ENCODE results near the gene MGAT4A.
"Not testable (repeated sequence)": the region's sequence is repeated elsewhere in the genome, so short reads cannot be mapped to it uniquely, and the experiment has no call there.

The MGAT4A gene

GRCh38 chr2:98669675-98670074 lies 61.3 kb downstream of the MGAT4A start:
- TF ChIP-seq CTCF (IDR thresholded peaks at IDR 0.05; ENCODE audit: control insufficient read depth, extremely low read depth, insufficient read depth): no peak
- no peak for DNase-seq (ENCODE audit: low read depth)

GRCh38 chr2:98665677-98666076 lies 65.3 kb downstream of the MGAT4A start:
- TF ChIP-seq CTCF (IDR thresholded peaks at IDR 0.05; ENCODE audit: control insufficient read depth, extremely low read depth, insufficient read depth): no peak
- H3K4me3 ChIP-seq (ENCODE audit: low read depth, low read length): no peak overlapping the region
- DNase-seq (ENCODE audit: low read depth): no peak

More at GRCh38 chr2:98669675-98670074, 61.3 kb downstream of the MGAT4A start:
- H3K4me3 ChIP-seq (ENCODE audit: low read depth, low read length): no peak overlapping the region

GRCh38 chr2:98664323-98664722 lies 66.6 kb downstream of the MGAT4A start:
- no peak for DNase-seq (ENCODE audit: low read depth)
- TF ChIP-seq CTCF (IDR thresholded peaks at IDR 0.05; ENCODE audit: control insufficient read depth, extremely low read depth, insufficient read depth): no peak
- no peak overlapping the region for H3K4me3 ChIP-seq (ENCODE audit: low read depth, low read length)

- DNase-seq (ENCODE audit: low read depth): no peak
- no peak for TF ChIP-seq CTCF (IDR thresholded peaks at IDR 0.05; ENCODE audit: control insufficient read depth, extremely low read depth, insufficient read depth)
- H3K4me3 ChIP-seq (ENCODE audit: low read depth, low read length): no peak overlapping the region
Measured at GRCh38 chr2:98663511-98664090, 67.3 kb downstream of the MGAT4A start.

- not testable (repeated sequence) for H3K4me3 ChIP-seq (ENCODE audit: low read depth, low read length); DNase-seq (ENCODE audit: low read depth)
Measured at GRCh38 chr2:98659491-98659840, 71.5 kb downstream of the MGAT4A start.

GRCh38 chr2:98658816-98659490 lies 72.0 kb downstream of the MGAT4A start:
- no peak overlapping the region for H3K4me3 ChIP-seq (ENCODE audit: low read depth, low read length)
- no peak for DNase-seq (ENCODE audit: low read depth)
- no peak for TF ChIP-seq CTCF (IDR thresholded peaks at IDR 0.05; ENCODE audit: control insufficient read depth, extremely low read depth, insufficient read depth)

GRCh38 chr2:98656800-98657199 lies 74.1 kb downstream of the MGAT4A start:
- no peak for TF ChIP-seq CTCF (IDR thresholded peaks at IDR 0.05; ENCODE audit: control insufficient read depth, extremely low read depth, insufficient read depth)
- no peak overlapping the region for H3K4me3 ChIP-seq (ENCODE audit: low read depth, low read length)
- no peak for DNase-seq (ENCODE audit: low read depth)

Data from LNCaP clone FGC (cell line).